ENCODE data around the gene PPP2R3C. TPM values are rescaled to one million over a fixed set of nuclear protein-coding genes. Genes with fewer than 3 reads are reported as not detected.

PPP2R3C gene
- total and polyA plus RNA-seq, 2 of the 13 experiments (the other 11 are each of a cell fraction or from before 2014, with no cell fraction given) = 63.4 to 102 TPM

- TF ChIP-seq ZBTB39 (CRISPR knock-in tag; IDR thresholded peaks at IDR 0.05) = 0 out of 2 replicates have a peak, but pooled peaks have one; percentile 33
- TF ChIP-seq NR2F2 (IDR thresholded peaks at IDR 0.05; ENCODE audit: borderline replicate concordance, low read depth) = 0 out of 2 replicates have a peak, but pooled peaks have one; percentile 22
- no peak for TF ChIP-seq ZNF225 (CRISPR knock-in tag; IDR thresholded peaks at IDR 0.05)
- no peak for TF ChIP-seq ZNF570 (CRISPR knock-in tag; IDR thresholded peaks at IDR 0.05; ENCODE audit: borderline replicate concordance)
- peak; percentile 62; the same call in 1 of the 2 replicates for TF ChIP-seq RXRA (CRISPR knock-in tag; IDR thresholded peaks at IDR 0.05)
- no peak for TF ChIP-seq HIC2 (CRISPR knock-in tag; IDR thresholded peaks at IDR 0.05; ENCODE audit: low read depth)
- 0 out of 2 replicates have a peak, but pooled peaks have one; percentile 77 for TF ChIP-seq MYNN (CRISPR knock-in tag; IDR thresholded peaks at IDR 0.05; ENCODE audit: low read depth)
- TF ChIP-seq SUZ12 (IDR thresholded peaks at IDR 0.05; ENCODE audit: low read depth, low read length) = no peak
- TF ChIP-seq ZNF766 (CRISPR knock-in tag; IDR thresholded peaks at IDR 0.05; ENCODE audit: borderline replicate concordance) = no peak
- TF ChIP-seq ZNF891 (CRISPR knock-in tag; IDR thresholded peaks at IDR 0.05) = no peak
- TF ChIP-seq NR1H2 (CRISPR knock-in tag; IDR thresholded peaks at IDR 0.05; ENCODE audit: borderline replicate concordance, low read depth) = no peak
- TF ChIP-seq TBX2 (CRISPR knock-in tag; IDR thresholded peaks at IDR 0.05; ENCODE audit: borderline replicate concordance) = peak; percentile 88
- peak; percentile 25 for TF ChIP-seq CCAR2 (optimal IDR thresholded peaks at IDR 0.05; ENCODE audit: low read depth, low read length)
- TF ChIP-seq ZNF441 (CRISPR knock-in tag; IDR thresholded peaks at IDR 0.05; ENCODE audit: borderline replicate concordance) = no peak
- TF ChIP-seq BATF2 (CRISPR knock-in tag; IDR thresholded peaks at IDR 0.05) = no peak
- TF ChIP-seq TCF7 (IDR thresholded peaks at IDR 0.05; ENCODE audit: low read depth) = peak; percentile 84
- TF ChIP-seq ZNF496 (CRISPR knock-in tag; IDR thresholded peaks at IDR 0.05; ENCODE audit: insufficient replicate concordance) = no peak
- 0 out of 2 replicates have a peak, but pooled peaks have one; percentile 1 for TF ChIP-seq ZNF772 (CRISPR knock-in tag; IDR thresholded peaks at IDR 0.05)
- 0 out of 2 replicates have a peak, but pooled peaks have one; percentile 43 for TF ChIP-seq ZNF317 (CRISPR knock-in tag; IDR thresholded peaks at IDR 0.05)
- peak; percentile 34; the same call in 1 of the 2 replicates for TF ChIP-seq KDM1A (CRISPR knock-in tag; IDR thresholded peaks at IDR 0.05)
- peak; percentile 17; the same call in 1 of the 2 replicates for TF ChIP-seq SIX4 (CRISPR knock-in tag; IDR thresholded peaks at IDR 0.05)
- TF ChIP-seq NCOA1 (CRISPR knock-in tag; IDR thresholded peaks at IDR 0.05) = 0 out of 2 replicates have a peak, but pooled peaks have one; percentile 53
- no peak for TF ChIP-seq ZNF670 (CRISPR knock-in tag; IDR thresholded peaks at IDR 0.05; ENCODE audit: borderline replicate concordance)
- no peak for TF ChIP-seq E2F1 (CRISPR knock-in tag; IDR thresholded peaks at IDR 0.05)
- no peak for TF ChIP-seq PBX2 (CRISPR knock-in tag; IDR thresholded peaks at IDR 0.05)
Observed at GRCh38 chr14:35144029-35144428, 22.2 kb upstream of the PPP2R3C start (continued).
